ENCODE results near the gene PUDP.
"Not testable (repeated sequence)": the region's sequence is repeated elsewhere in the genome, so short reads cannot be mapped to it uniquely, and the experiment has no call there.

PUDP gene

DNA sequence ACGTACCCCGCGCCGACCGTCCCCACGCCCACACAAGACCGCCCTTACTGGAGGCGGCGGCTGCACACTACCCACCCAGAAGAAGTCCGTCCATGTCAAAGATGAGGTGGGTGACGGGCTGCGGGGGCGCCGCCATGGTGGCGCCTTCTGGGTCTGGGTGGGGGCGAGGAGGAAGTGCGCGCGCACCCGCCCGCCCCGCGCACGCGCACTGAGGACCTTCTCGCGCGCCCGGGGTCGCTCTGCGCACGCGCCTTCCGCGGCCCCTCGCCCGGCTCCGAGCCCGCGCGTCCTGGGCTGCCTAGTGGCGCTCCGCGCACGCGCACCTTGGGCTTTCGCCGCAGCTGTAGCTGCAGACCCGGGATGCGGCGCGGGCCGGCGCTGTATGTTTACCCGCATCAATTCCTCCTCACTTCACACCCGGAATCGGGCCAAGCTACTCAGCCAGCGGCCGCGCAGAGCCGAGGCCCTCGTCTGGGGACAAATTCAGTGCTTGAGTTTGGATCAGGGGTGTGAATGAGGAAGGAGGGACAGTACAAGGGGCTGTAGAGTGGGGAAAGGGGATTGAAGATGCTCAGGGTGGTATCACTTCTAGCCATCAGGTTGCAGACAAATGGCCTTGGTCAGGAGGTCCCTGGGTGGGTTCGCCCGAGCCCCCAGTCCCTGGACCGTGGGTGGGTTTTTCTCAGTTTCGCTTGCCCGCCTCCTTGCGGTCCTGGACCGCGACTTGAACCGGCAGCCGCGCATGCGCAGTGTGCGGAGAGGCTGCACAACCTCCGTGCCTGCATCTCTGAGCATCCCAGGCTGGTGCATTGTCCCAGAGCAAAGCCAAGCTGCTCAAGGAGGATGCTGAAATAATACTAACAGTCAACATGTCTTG lies at the start of gene PUDP:
TSS of gene PUDP (minus strand) at position 176 of the 877 bp plus-strand sequence. CDS start at position 136, 40 bp downstream.
- Mint-ChIP-seq H3K27me3 (no peaks in the 10 kb centered on the region), H3K4me1 (peaks cover 4% of the 10 kb centered on the region), H3K9me3 (no peaks in the 10 kb centered on the region), H3K4me3 (peak within 1 kb of the TSS; percentile 87), H3K27ac (peak within 1 kb of the TSS; percentile 87), H3K36me3 (peaks cover 3% of the 10 kb centered on the region)
- DNase-seq (ENCODE audit: low spot score in 2 of 2), result peak; percentile 84 to 94
- ATAC-seq (ENCODE audit: low read depth), result peak; percentile 81

DNA sequence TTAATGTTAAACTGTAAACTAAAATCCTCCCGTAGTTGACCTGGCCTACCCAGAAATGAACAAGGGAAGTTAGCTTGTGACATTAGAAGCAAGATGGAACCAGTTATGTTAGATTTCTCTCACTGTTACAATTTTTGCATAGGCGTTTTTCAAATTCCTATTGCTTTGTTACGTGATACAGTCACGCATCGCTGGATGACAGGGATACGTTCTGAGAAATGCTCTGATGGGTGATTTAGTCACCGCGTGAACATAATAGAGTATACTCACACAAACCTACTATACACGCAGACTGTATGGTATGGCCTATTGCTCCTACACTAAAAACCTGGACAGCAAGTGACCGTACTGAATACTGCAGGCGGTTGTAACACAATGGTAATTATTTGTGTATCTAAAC lies 46.7 kb upstream of the PUDP start:
- Mint-ChIP-seq H3K4me1 (no peaks in the 10 kb centered on the region), H3K4me3 (no peak overlapping the region), H3K27me3 (no peaks in the 10 kb centered on the region), H3K27ac (no peak overlapping the region), H3K36me3 (peaks cover 6% of the 10 kb centered on the region), H3K9me3 (no peaks in the 10 kb centered on the region)
- DNase-seq (ENCODE audit: low spot score in 2 of 2), result no peak
- no peak for ATAC-seq (ENCODE audit: low read depth)

GRCh38 chrX:7192871-7193270 lies 44.9 kb upstream of the PUDP start:
- no peak overlapping the region for H3K27ac Mint-ChIP-seq
- no peaks in the 10 kb centered on the region for H3K4me1 Mint-ChIP-seq
- H3K9me3 Mint-ChIP-seq, result no peaks in the 10 kb centered on the region
- no peak for DNase-seq (ENCODE audit: low spot score in 2 of 2)
- no peak for ATAC-seq (ENCODE audit: low read depth)
- H3K36me3 Mint-ChIP-seq, result peaks cover 6% of the 10 kb centered on the region
- H3K4me3 Mint-ChIP-seq, result no peak overlapping the region
- no peaks in the 10 kb centered on the region for H3K27me3 Mint-ChIP-seq

- H3K4me1 Mint-ChIP-seq, result no peaks in the 10 kb centered on the region
- H3K36me3 Mint-ChIP-seq, result peaks cover 3% of the 10 kb centered on the region
- H3K9me3 Mint-ChIP-seq, result no peaks in the 10 kb centered on the region
- no peak for ATAC-seq (ENCODE audit: low read depth)
- H3K4me3 Mint-ChIP-seq, result no peak overlapping the region
- no peak overlapping the region for H3K27ac Mint-ChIP-seq
- H3K27me3 Mint-ChIP-seq, result no peaks in the 10 kb centered on the region
- no peak for DNase-seq (ENCODE audit: low spot score in 2 of 2)
Measured at GRCh38 chrX:7191681-7192110, 43.7 kb upstream of the PUDP start.

DNA sequence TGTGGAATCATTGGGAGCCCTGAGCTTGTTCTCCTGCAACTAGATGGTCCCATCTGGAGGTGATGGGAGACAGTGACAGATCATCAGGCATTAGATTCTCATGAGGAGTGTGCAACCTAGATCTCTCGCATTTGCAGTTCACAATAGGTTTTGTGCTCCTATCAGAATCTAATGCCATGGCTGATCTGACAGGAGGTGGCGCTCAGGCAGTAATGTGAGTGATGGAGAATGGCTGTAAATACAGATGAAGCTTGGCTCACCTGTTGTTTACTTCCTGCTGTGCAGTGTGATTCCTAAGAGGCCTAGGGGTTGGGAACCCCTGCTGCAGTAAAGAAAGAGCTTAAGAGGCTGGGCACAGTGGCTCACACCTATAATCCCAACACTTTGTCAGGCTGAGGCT lies 42.2 kb upstream of the PUDP start:
- H3K36me3 Mint-ChIP-seq, result peaks cover 3% of the 10 kb centered on the region
- no peak overlapping the region for H3K27ac Mint-ChIP-seq
- DNase-seq (ENCODE audit: low spot score in 2 of 2) (no peak), ATAC-seq (ENCODE audit: low read depth) (no peak)
- H3K27me3 Mint-ChIP-seq, result no peaks in the 10 kb centered on the region
- H3K4me1 Mint-ChIP-seq, result no peaks in the 10 kb centered on the region
- H3K4me3 Mint-ChIP-seq, result no peak overlapping the region
- H3K9me3 Mint-ChIP-seq, result no peaks in the 10 kb centered on the region

DNA sequence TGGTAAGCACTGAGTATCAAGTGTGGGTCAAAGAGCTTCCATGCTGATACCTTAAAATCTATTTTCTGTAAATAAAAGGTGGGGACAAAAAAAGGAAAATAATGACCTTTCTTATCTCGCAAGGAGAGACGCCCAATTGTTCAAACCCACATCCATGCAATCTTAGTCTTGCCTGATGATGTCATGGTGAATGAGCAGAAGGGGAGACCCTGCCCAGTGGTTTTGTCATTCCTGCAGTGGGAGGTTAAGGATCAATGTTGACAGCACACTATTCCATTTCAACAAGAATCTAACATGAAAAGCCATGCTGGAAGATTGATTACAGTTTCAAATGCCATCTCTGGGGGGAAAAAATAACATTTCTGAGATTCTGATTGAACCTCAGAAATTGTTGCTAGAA lies 40.7 kb upstream of the PUDP start:
- no peaks in the 10 kb centered on the region for H3K4me1 Mint-ChIP-seq
- H3K27me3 Mint-ChIP-seq, result no peaks in the 10 kb centered on the region
- H3K27ac Mint-ChIP-seq, result no peak overlapping the region
- H3K9me3 Mint-ChIP-seq, result no peaks in the 10 kb centered on the region
- ATAC-seq (ENCODE audit: low read depth) (no peak), DNase-seq (ENCODE audit: low spot score in 2 of 2) (no peak)
- H3K36me3 Mint-ChIP-seq, result peaks cover 3% of the 10 kb centered on the region
- no peak overlapping the region for H3K4me3 Mint-ChIP-seq

- Mint-ChIP-seq H3K4me3 (no peak overlapping the region), H3K9me3 (no peaks in the 10 kb centered on the region), H3K4me1 (no peaks in the 10 kb centered on the region), H3K36me3 (peaks cover 2% of the 10 kb centered on the region), H3K27ac (no peak overlapping the region), H3K27me3 (no peaks in the 10 kb centered on the region)
- ATAC-seq (ENCODE audit: low read depth), result no peak
- no peak for DNase-seq (ENCODE audit: low spot score in 2 of 2)
Measured at GRCh38 chrX:7184816-7185215, 36.9 kb upstream of the PUDP start.

DNA sequence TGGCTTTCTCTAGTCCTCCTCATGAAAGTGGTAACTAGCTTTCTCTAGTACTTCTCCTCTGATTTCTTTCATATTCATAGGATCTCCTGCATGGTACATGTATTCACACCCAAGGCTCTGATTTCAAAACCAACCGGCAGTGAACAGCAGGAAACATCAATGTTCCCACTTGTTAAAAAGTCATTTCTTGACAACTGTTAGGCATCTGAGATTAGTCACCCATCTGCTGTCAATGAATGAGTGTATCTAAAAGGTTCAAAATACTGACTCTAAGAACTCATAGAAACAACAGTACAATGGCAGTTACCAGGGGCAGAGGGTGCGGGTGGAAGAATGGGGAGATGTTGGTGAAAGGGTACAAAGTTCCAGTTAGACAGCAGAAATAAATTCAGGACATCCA lies 31.5 kb upstream of the PUDP start:
- ATAC-seq (ENCODE audit: low read depth) (no peak), DNase-seq (ENCODE audit: low spot score in 2 of 2) (no peak)
- Mint-ChIP-seq H3K9me3 (no peaks in the 10 kb centered on the region), H3K36me3 (peaks cover 15% of the 10 kb centered on the region), H3K27me3 (no peaks in the 10 kb centered on the region), H3K27ac (no peak overlapping the region), H3K4me1 (peaks cover 6% of the 10 kb centered on the region), H3K4me3 (no peak overlapping the region)

DNA sequence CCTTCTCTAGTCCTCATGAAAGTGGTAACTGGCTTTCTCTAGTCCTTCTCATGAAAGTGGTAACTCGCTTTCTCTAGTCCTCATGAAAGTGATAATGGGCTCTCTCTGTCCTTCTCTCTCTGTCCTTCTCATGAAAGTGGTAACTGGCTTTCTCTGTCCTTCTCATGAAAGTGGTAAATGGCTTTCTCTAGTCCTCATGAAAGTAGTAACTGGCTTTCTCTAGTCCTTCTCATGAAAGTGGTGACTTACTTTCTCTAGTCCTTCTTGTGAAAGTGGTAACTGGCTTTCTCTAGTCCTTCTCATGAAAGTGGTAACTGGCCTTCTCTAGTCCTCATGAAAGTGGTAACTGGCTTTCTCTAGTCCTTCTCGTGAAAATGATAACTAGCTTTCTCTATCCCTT lies 30.9 kb upstream of the PUDP start:
- not testable (repeated sequence) for H3K4me3 Mint-ChIP-seq; H3K4me1 Mint-ChIP-seq; H3K27ac Mint-ChIP-seq; H3K9me3 Mint-ChIP-seq; H3K27me3 Mint-ChIP-seq; ATAC-seq (ENCODE audit: low read depth); DNase-seq (ENCODE audit: low spot score in 2 of 2)
- H3K36me3 Mint-ChIP-seq, result peaks cover 16% of the 10 kb centered on the region

- Mint-ChIP-seq H3K27ac (no peak overlapping the region), H3K4me1 (no peaks in the 10 kb centered on the region), H3K27me3 (no peaks in the 10 kb centered on the region), H3K4me3 (no peak overlapping the region), H3K9me3 (no peaks in the 10 kb centered on the region), H3K36me3 (peaks cover 9% of the 10 kb centered on the region)
- ATAC-seq (ENCODE audit: low read depth) (no peak), DNase-seq (ENCODE audit: low spot score in 2 of 2) (peak in 1 of 2 donors; percentile 15)
Measured at GRCh38 chrX:7170898-7171297, 22.9 kb upstream of the PUDP start.

- no peaks in the 10 kb centered on the region for H3K4me1 Mint-ChIP-seq
- H3K36me3 Mint-ChIP-seq, result peaks cover 4% of the 10 kb centered on the region
- H3K9me3 Mint-ChIP-seq, result no peaks in the 10 kb centered on the region
- ATAC-seq (ENCODE audit: low read depth) (no peak), DNase-seq (ENCODE audit: low spot score in 2 of 2) (no peak)
- no peak overlapping the region for H3K27ac Mint-ChIP-seq
- H3K27me3 Mint-ChIP-seq, result no peaks in the 10 kb centered on the region
- H3K4me3 Mint-ChIP-seq, result no peak overlapping the region
Measured at GRCh38 chrX:7169627-7170026, 21.7 kb upstream of the PUDP start.

DNA sequence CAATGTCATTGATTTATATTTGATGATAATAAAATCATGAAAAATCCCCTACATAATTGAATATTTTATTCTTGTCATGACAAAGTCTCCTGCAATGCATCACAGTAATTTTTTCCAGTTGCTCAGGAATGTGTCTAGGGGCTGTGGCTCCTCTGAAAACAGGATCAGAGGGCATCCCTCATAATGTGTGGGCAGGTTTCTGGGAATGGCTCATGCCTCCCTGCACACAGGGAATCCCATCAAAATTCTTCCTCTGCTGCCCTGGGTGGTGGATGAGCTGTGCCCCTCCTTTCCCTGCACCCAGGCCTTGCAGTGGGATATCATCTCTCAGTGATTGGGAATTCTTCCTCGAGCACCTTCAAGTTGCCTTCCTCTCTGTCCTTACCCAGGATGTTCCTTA lies 20.4 kb upstream of the PUDP start:
- Mint-ChIP-seq H3K9me3 (no peaks in the 10 kb centered on the region), H3K4me1 (no peaks in the 10 kb centered on the region), H3K27ac (no peak overlapping the region), H3K4me3 (no peak overlapping the region), H3K27me3 (no peaks in the 10 kb centered on the region), H3K36me3 (peaks cover 2% of the 10 kb centered on the region)
- ATAC-seq (ENCODE audit: low read depth) (no peak), DNase-seq (ENCODE audit: low spot score in 2 of 2) (no peak)

- H3K36me3 Mint-ChIP-seq, result peaks cover 2% of the 10 kb centered on the region
- H3K9me3 Mint-ChIP-seq, result no peaks in the 10 kb centered on the region
- no peak overlapping the region for H3K4me3 Mint-ChIP-seq
- H3K4me1 Mint-ChIP-seq, result no peaks in the 10 kb centered on the region
- no peak overlapping the region for H3K27ac Mint-ChIP-seq
- H3K27me3 Mint-ChIP-seq, result no peaks in the 10 kb centered on the region
- no peak for DNase-seq (ENCODE audit: low spot score in 2 of 2)
- no peak for ATAC-seq (ENCODE audit: low read depth)
Measured at GRCh38 chrX:7164174-7164573, 16.2 kb upstream of the PUDP start.

DNA sequence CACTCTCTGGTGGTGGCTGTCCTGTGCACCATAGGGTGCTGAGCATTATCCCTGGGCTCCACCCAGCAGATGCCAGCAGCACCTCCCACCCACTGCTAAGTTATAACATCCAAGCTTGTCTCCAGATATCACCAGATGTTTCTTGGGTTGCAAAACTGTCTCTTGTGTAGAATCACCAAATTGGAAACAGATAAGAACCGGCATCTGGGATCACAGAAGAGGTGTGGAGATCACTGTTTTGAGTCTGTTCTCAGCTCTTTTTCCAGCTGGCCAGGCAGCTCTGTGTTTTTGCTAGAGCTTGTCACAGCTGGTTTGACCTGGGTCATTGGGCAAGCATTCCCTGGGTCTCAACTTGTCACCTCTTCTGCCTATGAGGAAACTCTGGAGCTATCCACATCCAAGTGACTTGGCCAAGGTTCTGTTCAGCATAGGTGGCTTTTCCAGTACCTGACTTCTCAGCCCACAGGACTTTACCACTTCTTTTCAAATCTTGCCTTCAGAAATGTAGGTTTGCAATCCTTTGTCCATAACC lies 15.3 kb upstream of the PUDP start:
- DNase-seq (ENCODE audit: low spot score in 2 of 2) (no peak), ATAC-seq (ENCODE audit: low read depth) (no peak)
- Mint-ChIP-seq H3K27ac (no peak overlapping the region), H3K9me3 (no peaks in the 10 kb centered on the region), H3K27me3 (no peaks in the 10 kb centered on the region), H3K4me3 (no peak overlapping the region), H3K36me3 (peaks cover 2% of the 10 kb centered on the region), H3K4me1 (no peaks in the 10 kb centered on the region)

Measured in memory B cell (primary cell).